GM12872 (cell line): ENCODE results near the gene CD83.

Experiments used
- CTCF ChIP-seq: IDR thresholded peaks from 3 replicates; pipeline ENCODE4 v1.5.1; 2011; ENCODE audit warnings: low read depth, mild to moderate bottlenecking, low read length, moderate library complexity; ENCODE audit not compliant: insufficient read depth

The CD83 gene

GRCh38 chr6:14132921-14133275 is 15.3 kb downstream of the CD83 start:
- no peak for TF ChIP-seq CTCF

GRCh38 chr6:14134211-14134910 is 16.8 kb downstream of the CD83 start:
- no peak for TF ChIP-seq CTCF

GRCh38 chr6:14135893-14136539 is 18.4 kb downstream of the CD83 start:
- TF ChIP-seq CTCF: no peak

GRCh38 chr6:14138701-14139215 is 21.2 kb downstream of the CD83 start:
- no peak for TF ChIP-seq CTCF

GRCh38 chr6:14141351-14142062 is 23.9 kb downstream of the CD83 start:
- TF ChIP-seq CTCF: no peak

GRCh38 chr6:14142063-14142450 is 24.5 kb downstream of the CD83 start:
- TF ChIP-seq CTCF: no peak

GRCh38 chr6:14142511-14143223 is 25.1 kb downstream of the CD83 start:
- TF ChIP-seq CTCF: no peak
